Ammon's horn (tissue), 1 donor: Measurements from ENCODE around the gene RSL1D1.
"Not testable (repeated sequence)": the region's sequence is repeated elsewhere in the genome, so short reads cannot be mapped to it uniquely, and the experiment has no call there.

ENCODE experiments used
- DNase-seq: peaks from one replicate; pipeline ENCODE4 v3.0.0-alpha.2; 2016; ENCODE audit warnings: low spot score

RSL1D1 gene

GRCh38 chr16:11797166-11797956 is 54.0 kb downstream of the RSL1D1 start, which contains the start of gene ZC3H7A:
Gene ZC3H7A, minus strand, starts transcription at chr16:11797258. Its CDS starts 14,904 bp downstream, at chr16:11782354.
- peak; percentile 99 for DNase-seq

- DNase-seq: peak; percentile 43
Observed at GRCh38 chr16:11796227-11797165, 54.8 kb downstream of the RSL1D1 start.

- DNase-seq: no peak
Observed at GRCh38 chr16:11795887-11796226, 55.5 kb downstream of the RSL1D1 start.

- DNase-seq: no peak
Observed at GRCh38 chr16:11794996-11795886, 56.1 kb downstream of the RSL1D1 start.

GRCh38 chr16:11794447-11794846 is 56.9 kb downstream of the RSL1D1 start:
- no peak for DNase-seq

GRCh38 chr16:11793840-11794239 is 57.5 kb downstream of the RSL1D1 start:
- no peak for DNase-seq

GRCh38 chr16:11792410-11793241 is 58.7 kb downstream of the RSL1D1 start:
- no peak for DNase-seq

- no peak for DNase-seq
Observed at GRCh38 chr16:11791144-11791828, 60.1 kb downstream of the RSL1D1 start.

- DNase-seq: no peak
Observed at GRCh38 chr16:11788914-11789313, 62.4 kb downstream of the RSL1D1 start.

GRCh38 chr16:11784980-11785599 is 66.3 kb downstream of the RSL1D1 start:
- not testable (repeated sequence) for DNase-seq

- not testable (repeated sequence) for DNase-seq
Observed at GRCh38 chr16:11784381-11784780, 67.0 kb downstream of the RSL1D1 start.

- DNase-seq: no peak
Observed at GRCh38 chr16:11784038-11784369, 67.3 kb downstream of the RSL1D1 start.
